HCT116 (cell line): ENCODE data around the gene CFAP46.

ENCODE experiments used
- CEBPB ChIP-seq: IDR thresholded peaks from 2 replicates; pipeline ENCODE4 v1.6.1; 2012; ENCODE audit warnings: low read depth
- EGR1 ChIP-seq: IDR thresholded peaks from 2 replicates; pipeline ENCODE4 v1.6.1; 2012; ENCODE audit warnings: low read depth
- EZH2 ChIP-seq: fragments of 200-600 bp; sonication (generic); IDR thresholded peaks from 2 replicates; pipeline ENCODE4 v1.6.1; 2017; ENCODE audit warnings: antibody characterized with exemption, mixed run types
- EZH2phosphoT487 ChIP-seq: fragments of 200-600 bp; IDR thresholded peaks from 2 replicates; pipeline ENCODE4 v1.6.1; 2018; ENCODE audit warnings: antibody characterized with exemption, borderline replicate concordance
- FOSL1 ChIP-seq: IDR thresholded peaks from 2 replicates; pipeline ENCODE4 v1.6.1; 2012; ENCODE audit warnings: low read depth
- POLR2A ChIP-seq: IDR thresholded peaks from 2 replicates; pipeline ENCODE4 v1.7.0; 2011; ENCODE audit warnings: borderline replicate concordance; ENCODE audit not compliant: insufficient read depth, insufficient read length; ENCODE audit errors: extremely low read depth
- POLR2AphosphoS5 ChIP-seq: IDR thresholded peaks from 2 replicates; pipeline ENCODE4 v1.6.1; 2011; ENCODE audit warnings: mild to moderate bottlenecking, low read depth, low read length, moderate library complexity
- SP1 ChIP-seq: IDR thresholded peaks from 2 replicates; pipeline ENCODE4 v1.6.1; 2012; ENCODE audit warnings: low read depth
- ZNF274 ChIP-seq: fragments of 200-500 bp; sonication (Bioruptor generic); IDR thresholded peaks from 2 replicates; pipeline ENCODE4 v1.6.1; 2014; ENCODE audit warnings: mild to moderate bottlenecking, low read depth, low read length, inconsistent platforms
- TF ChIP-seq, protein P1 (sequence below), 3 experiments: fragments of 200-600 bp in 1 of 3; sonication (generic) in 1 of 3; IDR thresholded peaks in 2 of 3; conservative IDR thresholded peaks in 1 of 3; 2 replicates each; pipeline ENCODE4 v1.5.1; 2012 to 2017; ENCODE audit warnings: low read depth in 2 of 3, low read length in 2 of 3, antibody characterized with exemption in 1 of 3, borderline replicate concordance in 1 of 3, control low read depth in 1 of 3, mild to moderate bottlenecking in 1 of 3, mixed read lengths in 1 of 3, mixed run types in 1 of 3, moderate library complexity in 1 of 3; ENCODE audit not compliant: insufficient read depth in 1 of 3
- TF ChIP-seq, protein P2 (sequence below): IDR thresholded peaks from 2 replicates; pipeline ENCODE4 v1.6.1; 2012
- TF ChIP-seq, protein P3 (sequence below): IDR thresholded peaks from 2 replicates; pipeline ENCODE4 v1.6.1; 2012

DNA sequence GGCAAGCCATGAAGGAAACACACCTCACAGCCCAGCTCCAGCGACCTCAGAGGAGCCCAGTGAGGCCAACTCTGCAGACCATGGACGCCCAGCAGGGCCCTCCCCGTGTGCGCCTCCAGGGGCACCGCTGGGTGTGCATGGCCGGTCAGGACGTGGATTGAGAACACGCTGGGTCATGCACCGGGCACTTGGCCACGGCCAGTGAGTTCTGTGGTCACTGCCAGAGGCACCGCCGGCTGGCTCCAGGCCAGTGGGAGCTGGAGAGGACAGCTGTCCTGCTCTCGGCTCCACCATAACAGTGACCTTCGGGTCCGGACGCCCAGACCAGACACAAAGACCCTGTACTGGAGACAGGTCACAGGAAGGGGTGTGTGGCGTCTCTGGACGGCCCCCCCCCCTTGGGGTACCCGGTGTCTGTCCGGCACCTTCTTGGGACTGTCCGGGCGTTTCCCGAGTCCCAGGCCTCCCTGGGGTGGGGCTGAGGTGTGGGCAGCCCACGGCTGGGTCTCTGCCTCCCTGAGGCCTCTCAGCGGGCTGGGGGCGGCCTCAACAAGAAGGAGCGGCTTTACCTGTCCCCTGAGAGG is 106.0 kb downstream of the CFAP46 start:
- TF ChIP-seq, protein P1, sequence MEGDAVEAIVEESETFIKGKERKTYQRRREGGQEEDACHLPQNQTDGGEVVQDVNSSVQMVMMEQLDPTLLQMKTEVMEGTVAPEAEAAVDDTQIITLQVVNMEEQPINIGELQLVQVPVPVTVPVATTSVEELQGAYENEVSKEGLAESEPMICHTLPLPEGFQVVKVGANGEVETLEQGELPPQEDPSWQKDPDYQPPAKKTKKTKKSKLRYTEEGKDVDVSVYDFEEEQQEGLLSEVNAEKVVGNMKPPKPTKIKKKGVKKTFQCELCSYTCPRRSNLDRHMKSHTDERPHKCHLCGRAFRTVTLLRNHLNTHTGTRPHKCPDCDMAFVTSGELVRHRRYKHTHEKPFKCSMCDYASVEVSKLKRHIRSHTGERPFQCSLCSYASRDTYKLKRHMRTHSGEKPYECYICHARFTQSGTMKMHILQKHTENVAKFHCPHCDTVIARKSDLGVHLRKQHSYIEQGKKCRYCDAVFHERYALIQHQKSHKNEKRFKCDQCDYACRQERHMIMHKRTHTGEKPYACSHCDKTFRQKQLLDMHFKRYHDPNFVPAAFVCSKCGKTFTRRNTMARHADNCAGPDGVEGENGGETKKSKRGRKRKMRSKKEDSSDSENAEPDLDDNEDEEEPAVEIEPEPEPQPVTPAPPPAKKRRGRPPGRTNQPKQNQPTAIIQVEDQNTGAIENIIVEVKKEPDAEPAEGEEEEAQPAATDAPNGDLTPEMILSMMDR (IDR thresholded peaks at IDR 0.05 in 2 of 3, conservative IDR thresholded peaks at IDR 0.05 in 1 of 3; ENCODE audit: borderline replicate concordance in 1 of 3, insufficient read depth in 1 of 3, low read depth in 2 of 3, low read length in 2 of 3), result no peak
- TF ChIP-seq EZH2 (no peak), FOSL1 (no peak), POLR2A (no peak), ZNF274 (no peak), CEBPB (no peak), EGR1 (no peak), POLR2AphosphoS5 (no peak), SP1 (no peak), EZH2phosphoT487 (no peak)
- TF ChIP-seq, protein P2, sequence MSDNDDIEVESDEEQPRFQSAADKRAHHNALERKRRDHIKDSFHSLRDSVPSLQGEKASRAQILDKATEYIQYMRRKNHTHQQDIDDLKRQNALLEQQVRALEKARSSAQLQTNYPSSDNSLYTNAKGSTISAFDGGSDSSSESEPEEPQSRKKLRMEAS, result no peak
- TF ChIP-seq, protein P3, sequence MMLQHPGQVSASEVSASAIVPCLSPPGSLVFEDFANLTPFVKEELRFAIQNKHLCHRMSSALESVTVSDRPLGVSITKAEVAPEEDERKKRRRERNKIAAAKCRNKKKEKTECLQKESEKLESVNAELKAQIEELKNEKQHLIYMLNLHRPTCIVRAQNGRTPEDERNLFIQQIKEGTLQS, result no peak
